Fibroblast of skin of right quadriceps (primary cell): ENCODE data around the gene EFCAB8.
"Not testable (repeated sequence)": the region's sequence is repeated elsewhere in the genome, so short reads cannot be mapped to it uniquely, and the experiment has no call there.

Experiments used
- DNase-seq: peaks from one replicate; pipeline ENCODE4 v3.0.0-alpha.2; 2013

EFCAB8 gene

GRCh38 chr20:32974204-32975064 is 115.7 kb downstream of the EFCAB8 start:
- DNase-seq, result not testable (repeated sequence)

GRCh38 chr20:32975121-32975520 is 116.4 kb downstream of the EFCAB8 start:
- DNase-seq, result not testable (repeated sequence)

- no peak for DNase-seq
These were observed 117.3 kb downstream of the EFCAB8 start for GRCh38 chr20:32975698-32976674.

GRCh38 chr20:32976746-32977145 is 118.0 kb downstream of the EFCAB8 start:
- no peak for DNase-seq

GRCh38 chr20:32977281-32978008 is 118.7 kb downstream of the EFCAB8 start:
- DNase-seq, result no peak

- DNase-seq, result no peak
These were observed 119.2 kb downstream of the EFCAB8 start for GRCh38 chr20:32978009-32978335.

GRCh38 chr20:32979201-32979998 is 120.7 kb downstream of the EFCAB8 start:
- DNase-seq, result no peak

- no peak for DNase-seq
These were observed 121.6 kb downstream of the EFCAB8 start for GRCh38 chr20:32980131-32980941.

- no peak for DNase-seq
These were observed 122.3 kb downstream of the EFCAB8 start for GRCh38 chr20:32980990-32981389.

GRCh38 chr20:32982617-32983458 is 124.1 kb downstream of the EFCAB8 start:
- no peak for DNase-seq

GRCh38 chr20:32983459-32984112 is 124.9 kb downstream of the EFCAB8 start:
- no peak for DNase-seq

GRCh38 chr20:32984196-32984595 is 125.5 kb downstream of the EFCAB8 start:
- no peak for DNase-seq

GRCh38 chr20:32984631-32985354 is 126.1 kb downstream of the EFCAB8 start:
- no peak for DNase-seq

GRCh38 chr20:32985596-32985995 is 126.9 kb downstream of the EFCAB8 start:
- no peak for DNase-seq

GRCh38 chr20:32986331-32986966 is 127.7 kb downstream of the EFCAB8 start:
- no peak for DNase-seq

- no peak for DNase-seq
These were observed 128.5 kb downstream of the EFCAB8 start for GRCh38 chr20:32987044-32987825.

GRCh38 chr20:32988008-32988407 is 129.3 kb downstream of the EFCAB8 start:
- no peak for DNase-seq
